Neural cell (in vitro differentiated cells): ENCODE measurements around the gene CLSTN2. TPM values are rescaled to one million over a fixed set of nuclear protein-coding genes. Genes with fewer than 3 reads are reported as not detected.

Experiments
- H2AFZ ChIP-seq: fragments of 200-600, 300-800 bp; sonication (generic), shearing (Covaris generic); 2 replicates; pipeline ENCODE4 v1.6.0; 2014; ENCODE audit warnings: low read depth, mild to moderate bottlenecking, antibody characterized with exemption, low read length, moderate library complexity
- H3F3A ChIP-seq: fragments of 200-600 bp; shearing (Covaris generic); 2 replicates; pipeline ENCODE4 v1.6.1; 2016; ENCODE audit warnings: mild to moderate bottlenecking, moderate library complexity, mixed read lengths, antibody characterized with exemption, low read length; ENCODE audit not compliant: insufficient read depth, poor library complexity, severe bottlenecking
- H3K27ac ChIP-seq: fragments of 200-600, 300-800 bp; sonication (generic), shearing (Covaris generic); 2 replicates; pipeline ENCODE4 v1.5.1; 2014; ENCODE audit warnings: mild to moderate bottlenecking, low read length, moderate library complexity
- H3K27me3 ChIP-seq: fragments of 300-800, 200-600 bp; sonication (generic), shearing (Covaris generic); 2 replicates; pipeline ENCODE4 v1.6.0; 2014; ENCODE audit warnings: mild to moderate bottlenecking, low read depth, low read length, moderate library complexity; ENCODE audit not compliant: insufficient read depth
- H3K36me3 ChIP-seq: fragments of 300-800, 200-600 bp; sonication (generic), shearing (Covaris generic); 2 replicates; pipeline ENCODE4 v1.5.1; 2014; ENCODE audit warnings: mild to moderate bottlenecking, antibody characterized with exemption, low read length, moderate library complexity; ENCODE audit not compliant: insufficient read depth
- H3K4me2 ChIP-seq: fragments of 300-800, 200-600 bp; sonication (generic), shearing (Covaris generic); 2 replicates; pipeline ENCODE4 v1.6.0; 2014; ENCODE audit warnings: mild to moderate bottlenecking, low read length
- H3K4me3 ChIP-seq: fragments of 300-800, 200-600 bp; sonication (generic), shearing (Covaris generic); 2 replicates; pipeline ENCODE4 v1.5.1; 2014; ENCODE audit warnings: mild to moderate bottlenecking, low read length, moderate library complexity
- H3K79me2 ChIP-seq: fragments of 200-600 bp; shearing (Covaris generic); replicated peaks from 2 replicates; pipeline ENCODE4 v1.6.0; 2014; ENCODE audit warnings: mild to moderate bottlenecking, low read length, moderate library complexity; ENCODE audit not compliant: insufficient read depth
- H3K9ac ChIP-seq: fragments of 300-800, 200-600 bp; sonication (generic), shearing (Covaris generic); 2 replicates; pipeline ENCODE4 v1.6.1; 2016; ENCODE audit warnings: mild to moderate bottlenecking, low read length, mixed read lengths
- H3K9me2 ChIP-seq: fragments of 200-600 bp; shearing (Covaris generic); 2 replicates; pipeline ENCODE4 v1.6.1; 2016; ENCODE audit warnings: mild to moderate bottlenecking, low read length, mixed read lengths; ENCODE audit not compliant: insufficient read depth
- H3K9me3 ChIP-seq: fragments of 200-600, 300-800 bp; sonication (generic), shearing (Covaris generic); 2 replicates; pipeline ENCODE4 v1.6.1; 2016; ENCODE audit warnings: mild to moderate bottlenecking, mixed run types, low read length, moderate library complexity, mixed read lengths
- H4K20me1 ChIP-seq: fragments of 200-600 bp; shearing (Covaris generic); 2 replicates; pipeline ENCODE4 v1.6.1; 2016; ENCODE audit warnings: mild to moderate bottlenecking, mixed run types; ENCODE audit not compliant: insufficient read depth
- CTCF ChIP-seq: fragments of 450-650 bp; IDR thresholded peaks from 2 replicates; pipeline ENCODE4 v1.5.1; 2014; ENCODE audit warnings: antibody characterized with exemption, mild to moderate bottlenecking, moderate library complexity; ENCODE audit not compliant: poor library complexity, severe bottlenecking
- EP300 ChIP-seq: fragments of 450-650 bp; conservative IDR thresholded peaks from 2 replicates; pipeline ENCODE4 v1.6.1; 2014; ENCODE audit warnings: antibody characterized with exemption, mild to moderate bottlenecking, moderate library complexity; ENCODE audit not compliant: poor library complexity, severe bottlenecking
- EZH2 ChIP-seq: fragments of 200-600, 300-800 bp; shearing (Covaris generic), sonication (generic); IDR thresholded peaks from 2 replicates; pipeline ENCODE4 v1.6.1; 2014; ENCODE audit warnings: antibody characterized with exemption, low read length, borderline replicate concordance, mild to moderate bottlenecking; ENCODE audit not compliant: insufficient read depth, poor library complexity, severe bottlenecking
- MXI1 ChIP-seq: fragments of 450-650 bp; conservative IDR thresholded peaks from 2 replicates; pipeline ENCODE4 v1.6.1; 2014; ENCODE audit warnings: antibody characterized with exemption, mild to moderate bottlenecking; ENCODE audit not compliant: poor library complexity, severe bottlenecking
- POLR2AphosphoS5 ChIP-seq: IDR thresholded peaks from 2 replicates; pipeline ENCODE4 v1.6.1; 2012
- RAD21 ChIP-seq: fragments of 450-650 bp; conservative IDR thresholded peaks from 2 replicates; pipeline ENCODE4 v1.6.1; 2014; ENCODE audit warnings: antibody characterized with exemption, mild to moderate bottlenecking, moderate library complexity
- REST ChIP-seq: IDR thresholded peaks from 2 replicates; pipeline ENCODE4 v1.6.1; 2012; ENCODE audit warnings: borderline replicate concordance
- SMC3 ChIP-seq: fragments of 450-650 bp; conservative IDR thresholded peaks from 2 replicates; pipeline ENCODE4 v1.6.1; 2014; ENCODE audit warnings: antibody characterized with exemption, mild to moderate bottlenecking, moderate library complexity; ENCODE audit not compliant: poor library complexity
- TAF1 ChIP-seq: IDR thresholded peaks from 2 replicates; pipeline ENCODE4 v1.6.1; 2012; ENCODE audit warnings: low read depth
- polyA plus RNA-seq: library from polyadenylated mRNA; depleted of rRNA; stranded (reverse); fragments of >200 nt; gene quantifications from 2 replicates; pipeline ENCODE4 v1.2.3, GENCODE V29; 2014

Gene CLSTN2
- polyA plus RNA-seq, 1 donor from 2014 or later, result 10.7 TPM

GRCh38 chr3:139933766-139934165 is 1.2 kb upstream of the CLSTN2 start:
- H4K20me1 ChIP-seq, result no peaks in the 10 kb centered on the region
- H3K27me3 ChIP-seq, result peaks cover 16% of the 10 kb centered on the region
- peaks cover 2% of the 10 kb centered on the region for H3K79me2 ChIP-seq
- H3K36me3 ChIP-seq, result no peaks in the 10 kb centered on the region
- H3K4me3 ChIP-seq, result no peak overlapping the region
- TF ChIP-seq TAF1, result no peak
- TF ChIP-seq EZH2, result no peak
- no peak for TF ChIP-seq SMC3
- TF ChIP-seq POLR2AphosphoS5, result no peak
- no peak for TF ChIP-seq RAD21
- TF ChIP-seq MXI1, result no peak
- TF ChIP-seq CTCF, result no peak
- no peak for TF ChIP-seq REST
- no peak for TF ChIP-seq EP300
- no peaks in the 10 kb centered on the region for H3F3A ChIP-seq
- H3K9me2 ChIP-seq, result no peaks in the 10 kb centered on the region
- no peaks in the 10 kb centered on the region for H3K9me3 ChIP-seq
- no peak overlapping the region for H3K4me2 ChIP-seq
- no peak overlapping the region for H3K9ac ChIP-seq
- peak overlapping the region; percentile 44 for H3K27ac ChIP-seq
- no peak overlapping the region for H2AFZ ChIP-seq

GRCh38 chr3:139934613-139935015 is 371 bp upstream of the CLSTN2 start:
- peak overlapping the region; percentile 44 for H3K27ac ChIP-seq
- H3K9ac ChIP-seq, result peak overlapping the region; percentile 67

More at GRCh38 chr3:139934613-139935015, 371 bp upstream of the CLSTN2 start:
- Histone ChIP-seq H3K36me3 (no peaks in the 10 kb centered on the region), H3K79me2 (peaks cover 2% of the 10 kb centered on the region), H3K27me3 (peaks cover 16% of the 10 kb centered on the region), H3K4me3 (peak overlapping the region; percentile 86), H3K9me3 (no peaks in the 10 kb centered on the region), H4K20me1 (no peaks in the 10 kb centered on the region), H3F3A (no peaks in the 10 kb centered on the region), H3K4me2 (no peak overlapping the region), H2AFZ (peak overlapping the region; percentile 29), H3K9me2 (no peaks in the 10 kb centered on the region)
- TF ChIP-seq RAD21 (peak; percentile 86), CTCF (peak; percentile 80), SMC3 (peak; percentile 84), TAF1 (no peak), MXI1 (no peak), EZH2 (no peak)
